ENCODE measurements around the gene HKDC1.

GRCh38 chr10:69229616-69229916 lies 9.4 kb downstream of the HKDC1 start:
- no peak for TF ChIP-seq EZH2 (IDR thresholded peaks at IDR 0.05; ENCODE audit: insufficient read depth, poor library complexity, severe bottlenecking)
- no peak for TF ChIP-seq EZH2phosphoT487 (IDR thresholded peaks at IDR 0.05; ENCODE audit: insufficient read depth, low read depth)

All from GM23248 (cell line).